Ammon's horn (tissue), 1 donor: ENCODE measurements around the gene CCDC187.
"Not testable (repeated sequence)": the region's sequence is repeated elsewhere in the genome, so short reads cannot be mapped to it uniquely, and the experiment has no call there.

ENCODE experiments used
- DNase-seq: peaks from one replicate; pipeline ENCODE4 v3.0.0-alpha.2; 2016; ENCODE audit warnings: low spot score

CCDC187 gene

GRCh38 chr9:136266641-136267040, 37.3 kb downstream of the CCDC187 start:
- DNase-seq: not testable (repeated sequence)

GRCh38 chr9:136265561-136266355, 38.1 kb downstream of the CCDC187 start:
- no peak for DNase-seq

DNA sequence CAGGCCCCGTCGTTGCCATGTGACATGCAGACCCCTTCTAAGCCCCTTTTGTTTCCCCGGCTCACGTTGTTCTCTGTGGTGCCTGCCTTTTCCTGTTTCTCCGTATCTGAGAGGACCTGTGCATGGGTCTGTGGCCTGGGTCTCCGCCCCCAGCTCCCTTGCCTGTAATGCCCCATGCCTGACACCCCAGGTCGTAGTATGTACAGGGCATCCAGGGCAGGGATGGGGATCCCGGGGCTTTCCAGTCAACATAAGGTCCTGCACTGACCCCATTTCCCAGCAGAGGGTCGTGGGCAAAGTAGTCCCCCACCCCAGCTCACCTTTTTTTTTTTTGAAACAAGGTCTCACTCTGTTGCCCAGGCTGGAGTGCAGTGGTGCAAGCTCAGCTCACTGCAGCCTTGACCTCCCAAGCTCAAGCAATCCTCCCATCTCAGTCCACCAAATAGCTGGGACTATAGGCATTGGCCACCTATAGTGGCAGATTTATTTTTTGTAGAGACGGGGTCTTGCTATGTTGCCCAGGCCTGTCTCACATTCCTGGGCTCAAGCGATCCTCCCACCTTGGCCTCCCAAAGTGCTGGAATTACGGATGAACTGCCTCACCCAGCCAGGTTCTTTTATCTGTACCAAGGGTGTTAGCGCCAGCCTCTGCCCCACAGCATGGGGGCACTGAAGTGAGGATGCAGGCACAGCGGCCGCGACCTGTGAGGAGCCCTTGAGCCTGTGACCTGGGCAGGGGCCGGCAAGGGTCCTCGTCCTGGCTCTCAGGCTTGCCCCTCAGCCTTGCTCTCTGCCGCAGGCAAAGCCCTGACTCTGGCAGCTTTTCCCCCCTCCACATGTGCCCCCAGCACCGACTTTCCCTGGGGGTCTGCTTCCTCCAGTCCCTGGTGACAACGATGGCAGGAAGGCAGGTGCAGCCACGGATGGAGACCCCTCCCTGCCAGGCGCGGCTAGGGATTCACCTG, 39.2 kb downstream of the CCDC187 start:
- no peak for DNase-seq

GRCh38 chr9:136264031-136264430, 39.9 kb downstream of the CCDC187 start:
- DNase-seq: no peak

DNA sequence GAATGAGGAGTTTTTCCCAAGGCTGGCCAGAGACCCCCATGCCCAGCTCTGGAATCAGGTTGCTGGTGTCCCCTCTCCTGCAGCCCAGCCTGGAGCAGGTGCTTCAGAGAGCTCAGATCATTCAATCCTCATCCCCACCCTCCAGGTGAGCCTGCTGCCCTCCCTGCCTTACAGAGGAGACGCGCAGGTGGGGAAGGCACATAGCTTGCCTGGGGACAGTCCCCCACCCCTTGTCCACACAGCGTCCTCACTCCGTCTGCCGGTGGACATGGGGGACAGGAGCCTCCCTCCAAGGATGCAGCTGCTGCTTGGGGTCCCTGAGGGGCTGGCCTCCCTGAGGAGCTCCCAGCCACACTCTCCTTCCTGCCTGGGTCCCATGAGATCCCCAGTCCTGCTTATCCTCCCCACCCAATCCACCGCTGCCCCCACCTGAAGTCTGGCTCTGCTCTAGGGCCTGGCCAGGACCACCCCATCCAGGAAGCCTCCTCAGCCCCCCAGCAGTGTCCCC, 41.2 kb downstream of the CCDC187 start:
- no peak for DNase-seq

- no peak for DNase-seq
These were observed 42.0 kb downstream of the CCDC187 start for GRCh38 chr9:136261686-136262430.

DNA sequence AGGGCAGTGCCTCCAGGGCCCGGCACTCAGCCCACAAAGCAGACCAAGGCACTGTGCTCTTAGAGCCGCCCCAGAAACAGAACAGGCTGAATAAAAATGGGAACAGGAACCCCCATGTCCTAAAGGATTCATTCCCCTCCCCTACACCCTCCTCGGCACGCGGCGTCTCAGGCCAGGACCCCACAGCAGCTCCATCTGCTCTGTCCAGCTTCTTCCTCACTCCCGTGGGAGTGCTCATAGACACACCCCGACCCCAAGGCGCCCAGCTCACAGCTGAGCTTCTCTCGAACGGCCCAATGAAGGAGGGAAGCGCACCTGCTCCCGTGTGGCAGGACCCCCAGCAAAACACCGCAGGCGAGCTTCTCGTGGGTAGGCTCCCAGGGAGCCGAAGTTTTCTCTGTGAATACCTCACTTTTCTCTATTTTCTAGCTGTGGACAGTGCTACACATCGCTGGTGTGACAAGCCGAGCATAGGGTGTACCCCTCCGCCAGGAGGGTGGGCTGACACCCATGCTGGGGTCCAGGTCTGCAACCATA, 42.9 kb downstream of the CCDC187 start:
- DNase-seq: no peak

DNA sequence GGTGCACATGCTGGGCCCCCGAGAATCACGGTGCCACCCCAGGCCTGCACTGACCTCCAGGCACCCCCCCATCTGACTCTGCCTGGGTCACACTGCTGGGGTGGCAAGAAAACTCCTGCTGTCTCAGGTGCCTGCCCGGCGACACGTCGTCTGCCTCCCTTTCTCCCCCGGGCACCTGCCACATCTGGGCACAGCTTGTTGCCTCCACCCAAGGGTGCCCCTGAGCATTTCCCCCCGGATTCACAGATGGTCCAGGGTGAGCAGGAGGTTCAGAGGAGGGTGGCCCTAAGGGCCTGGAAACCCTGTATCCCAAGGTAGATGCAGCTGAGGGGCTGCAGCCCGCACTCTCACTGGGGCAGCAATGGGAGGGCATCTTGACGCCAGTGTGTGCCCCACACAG, 43.4 kb downstream of the CCDC187 start:
- no peak for DNase-seq

DNA sequence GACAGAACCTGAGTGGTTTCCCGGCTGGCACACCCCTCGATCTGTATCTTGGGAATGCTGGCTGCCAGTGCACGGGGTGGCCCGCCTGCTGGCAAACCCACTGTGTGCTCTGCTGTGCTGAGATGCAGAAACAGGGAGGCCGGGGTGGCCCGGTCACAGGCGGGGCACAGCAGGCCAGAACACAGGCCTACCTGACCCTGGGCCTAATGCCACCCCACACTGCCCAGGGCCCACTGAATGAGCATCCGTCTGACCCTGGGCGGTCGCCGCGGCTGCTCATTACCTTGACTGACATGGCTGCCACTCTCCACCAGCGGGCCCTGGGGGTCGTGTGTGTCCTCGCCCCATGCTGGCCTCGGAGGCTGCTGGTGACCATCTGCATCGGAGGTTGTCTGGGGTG, 44.1 kb downstream of the CCDC187 start:
- DNase-seq: no peak

GRCh38 chr9:136259517-136259813, 44.4 kb downstream of the CCDC187 start:
- DNase-seq: no peak

- DNase-seq: no peak
These were observed 44.9 kb downstream of the CCDC187 start for GRCh38 chr9:136258786-136259516.

DNA sequence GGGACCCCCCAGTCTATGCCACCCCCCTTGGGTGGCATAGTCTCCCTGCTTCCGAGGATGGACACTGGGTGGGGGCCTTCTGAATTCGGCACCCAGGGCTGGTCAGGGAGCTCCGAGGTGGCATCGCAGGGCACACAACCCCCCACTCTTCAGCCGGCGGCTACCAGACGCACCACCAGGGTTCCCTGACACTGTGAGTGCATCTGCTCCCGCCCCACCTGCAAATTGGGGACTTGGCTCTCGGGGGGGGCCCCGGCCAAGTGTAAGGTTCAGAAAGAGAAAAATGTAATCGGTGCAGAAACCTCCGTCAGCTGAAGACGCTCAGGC, 45.6 kb downstream of the CCDC187 start:
- no peak for DNase-seq

DNA sequence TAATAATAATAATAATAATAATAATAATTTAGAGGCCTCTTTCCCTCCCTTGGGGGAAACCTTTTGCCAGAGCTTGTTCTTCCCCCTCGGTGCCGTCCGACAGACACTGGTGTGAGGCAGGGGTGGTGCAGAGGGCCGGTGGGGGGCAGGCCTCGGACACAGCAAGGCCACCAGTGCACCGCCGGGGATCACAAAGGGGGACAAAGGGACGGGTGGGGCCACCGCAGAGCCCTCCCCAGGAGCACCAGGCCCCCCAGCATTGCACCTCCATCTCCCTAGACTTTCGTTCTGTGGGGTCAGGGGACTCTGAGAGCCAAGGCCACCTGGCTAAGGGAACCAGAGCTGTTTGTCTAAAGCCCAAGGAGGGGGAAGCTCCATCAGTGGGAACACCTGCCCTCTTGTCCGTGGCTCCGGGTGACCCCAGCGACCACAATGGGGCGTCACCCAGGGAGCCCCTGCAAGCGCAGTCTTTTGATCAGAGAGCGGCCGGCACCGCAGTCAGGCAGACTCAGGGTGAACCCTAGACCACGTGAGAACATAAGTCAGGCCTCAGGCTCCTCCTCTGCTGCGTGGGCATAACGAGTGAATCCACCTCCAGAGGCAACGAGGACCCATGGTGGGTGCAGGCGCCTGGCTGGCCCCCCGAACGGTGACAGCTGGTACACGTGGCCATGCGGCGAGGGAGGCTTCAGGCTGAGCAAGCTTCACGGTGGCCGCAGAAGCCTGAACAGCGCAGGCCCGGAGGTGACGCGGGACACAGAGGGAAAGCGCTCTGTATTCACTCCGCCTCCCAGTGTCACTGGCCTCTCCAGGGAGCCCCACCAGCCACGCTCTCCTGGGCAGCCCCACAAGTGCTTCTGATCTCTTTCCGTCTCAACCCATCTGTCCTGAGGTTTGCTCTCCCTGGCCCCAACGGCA, 46.3 kb downstream of the CCDC187 start:
- no peak for DNase-seq

GRCh38 chr9:136255896-136256890, 47.7 kb downstream of the CCDC187 start:
- DNase-seq: no peak

GRCh38 chr9:136255166-136255538, 48.7 kb downstream of the CCDC187 start:
- DNase-seq: no peak

DNA sequence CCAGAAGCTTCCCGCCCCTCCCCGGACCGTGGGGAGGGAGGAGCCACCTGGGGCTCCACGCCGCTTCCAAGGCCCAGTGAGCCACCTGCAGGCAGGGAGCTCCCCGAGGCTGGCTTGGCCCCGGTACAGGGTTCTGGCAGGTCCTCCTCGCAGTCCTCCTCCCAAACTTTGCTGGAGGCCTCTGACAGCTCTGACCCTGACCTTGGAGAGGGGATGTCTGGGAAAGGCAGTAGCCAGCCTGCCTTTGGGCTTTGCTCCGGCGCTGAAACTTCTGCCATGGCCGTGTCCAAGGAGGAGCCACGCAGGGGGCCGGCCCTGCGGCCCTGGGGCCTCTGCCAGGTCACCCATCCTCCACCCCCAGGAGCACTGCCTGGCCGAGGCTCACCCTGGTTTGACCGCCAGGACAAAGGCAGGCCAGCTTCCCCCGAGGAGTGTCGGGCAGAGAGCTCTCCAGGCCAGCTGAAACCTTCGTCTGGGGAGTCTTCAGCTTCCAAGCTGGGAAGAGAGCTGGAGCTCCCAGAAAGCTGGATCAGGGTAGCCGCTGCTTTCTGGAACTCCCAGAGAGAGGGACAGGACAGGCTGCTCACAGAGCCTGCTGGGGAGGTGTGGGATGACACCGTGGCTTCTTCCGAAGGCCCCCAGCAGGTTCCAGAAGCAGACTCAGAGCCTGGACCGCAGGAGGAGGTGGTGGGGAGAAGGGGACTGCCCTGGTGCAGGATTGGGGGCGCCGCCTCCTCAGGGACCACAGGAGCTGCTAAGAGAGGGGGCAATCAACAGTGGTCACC, 49.3 kb downstream of the CCDC187 start:
- DNase-seq: no peak

- no peak for DNase-seq
These were observed 50.4 kb downstream of the CCDC187 start for GRCh38 chr9:136253246-136254130.
